DMS79 treated with DMSO at 0.1 percent for 48 hours (cell line): Measurements from ENCODE around the gene SRRD.

Source experiments
- DNase-seq: peaks from one replicate; lab custom pipeline; 2025; lab: John Stamatoyannopoulos, UW

SRRD gene

DNA sequence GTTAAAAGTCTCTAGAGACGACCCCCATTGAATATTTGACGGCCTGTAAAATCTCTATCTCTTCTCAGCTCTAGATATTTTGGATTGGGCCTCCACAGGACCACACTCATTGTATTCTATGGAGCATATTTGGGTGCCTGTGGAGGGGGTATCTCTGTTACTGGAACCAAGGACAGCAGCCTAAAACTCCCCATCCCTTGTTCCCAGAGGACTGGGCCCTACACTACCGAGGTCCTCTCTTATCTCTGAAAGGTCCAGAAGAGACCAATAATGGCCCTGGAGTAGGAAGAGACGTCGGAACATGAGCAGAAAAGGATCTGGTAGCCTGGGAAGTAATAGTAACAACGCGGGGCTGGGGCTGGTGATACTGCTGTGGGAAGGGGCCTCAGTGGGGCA is 636 bp upstream of the SRRD start:
- DNase-seq = no peak

DNA sequence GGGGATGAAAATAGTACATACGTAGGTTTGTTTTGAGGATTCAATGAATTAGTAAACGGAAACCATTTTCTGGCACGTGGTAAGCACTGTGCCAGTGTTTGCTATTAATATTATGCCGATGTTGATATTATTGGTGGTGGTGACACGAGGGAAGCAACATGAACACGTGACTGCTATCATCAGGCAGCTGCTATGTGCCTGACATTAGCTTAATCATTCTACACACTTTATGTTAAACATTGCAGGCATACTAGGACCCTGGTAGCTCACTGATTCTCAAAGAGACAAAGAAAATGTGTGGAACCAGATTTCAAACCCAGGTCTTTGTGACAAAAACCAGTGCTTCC is 656 bp downstream of the SRRD start:
- DNase-seq = no peak

DNA sequence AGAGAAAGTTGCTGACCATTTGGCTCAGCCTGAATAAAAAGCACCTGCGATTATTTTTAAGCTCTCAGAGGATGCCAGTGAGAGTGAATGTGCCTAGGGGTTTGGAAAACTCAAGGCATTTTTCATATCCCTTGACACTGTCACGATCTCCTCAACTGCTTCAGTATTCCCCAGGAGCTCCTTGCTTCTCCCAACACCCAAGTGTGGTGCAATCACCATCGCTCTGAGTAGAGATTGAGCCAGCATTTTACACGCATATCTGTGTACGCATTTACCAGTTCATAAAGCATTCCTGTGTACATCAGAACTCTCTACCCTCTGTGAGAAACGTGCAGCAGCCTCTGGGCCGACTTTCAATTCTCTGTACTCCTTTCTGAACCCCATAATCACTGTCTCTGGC is 1.3 kb downstream of the SRRD start:
- DNase-seq = no peak

DNA sequence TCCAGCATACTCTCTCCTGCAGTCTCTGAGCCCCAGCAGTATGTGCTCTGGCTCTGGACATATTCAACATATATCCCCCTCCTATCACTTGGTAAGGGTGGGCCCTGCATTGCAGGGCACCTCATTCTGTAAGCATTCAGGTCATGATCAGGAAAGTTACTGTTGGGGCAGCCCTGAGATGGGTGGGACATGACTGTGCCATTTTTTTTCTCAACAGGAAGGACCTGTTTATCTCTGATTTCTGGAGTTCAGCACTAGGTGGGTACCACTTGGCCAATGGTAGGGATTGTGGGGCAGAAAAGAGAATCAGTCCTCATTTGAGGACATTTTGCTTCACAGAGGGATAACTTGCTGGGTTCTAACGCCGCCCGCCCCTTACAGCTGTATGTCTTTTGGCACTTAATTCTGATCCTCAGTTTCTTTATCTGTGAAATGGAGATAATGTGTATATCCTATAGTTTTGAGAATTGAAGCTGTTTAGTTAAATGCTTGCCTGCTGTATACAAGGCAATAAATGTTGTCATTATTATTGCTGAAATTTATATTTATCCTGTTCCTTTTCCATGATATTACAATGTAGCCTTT is 2.2 kb downstream of the SRRD start:
- no peak for DNase-seq

DNA sequence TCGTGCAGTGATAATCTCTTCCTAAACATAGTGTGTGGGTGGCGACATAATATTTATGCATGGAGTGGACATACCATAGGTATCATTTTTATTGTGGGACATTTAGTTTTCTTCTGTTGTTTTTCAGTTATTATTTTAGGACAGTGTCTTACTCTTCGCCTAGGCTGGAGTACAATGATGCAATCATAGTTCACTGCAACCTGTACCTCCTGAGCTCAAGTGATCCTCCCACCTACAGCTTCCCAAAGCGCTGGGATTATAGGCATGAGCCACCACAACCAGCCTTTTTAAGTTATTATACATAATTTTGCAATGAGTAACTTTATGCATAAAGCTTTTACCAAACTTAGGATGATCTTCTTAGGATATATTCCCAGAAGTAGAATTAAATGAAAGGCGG is 2.7 kb downstream of the SRRD start:
- no peak for DNase-seq

DNA sequence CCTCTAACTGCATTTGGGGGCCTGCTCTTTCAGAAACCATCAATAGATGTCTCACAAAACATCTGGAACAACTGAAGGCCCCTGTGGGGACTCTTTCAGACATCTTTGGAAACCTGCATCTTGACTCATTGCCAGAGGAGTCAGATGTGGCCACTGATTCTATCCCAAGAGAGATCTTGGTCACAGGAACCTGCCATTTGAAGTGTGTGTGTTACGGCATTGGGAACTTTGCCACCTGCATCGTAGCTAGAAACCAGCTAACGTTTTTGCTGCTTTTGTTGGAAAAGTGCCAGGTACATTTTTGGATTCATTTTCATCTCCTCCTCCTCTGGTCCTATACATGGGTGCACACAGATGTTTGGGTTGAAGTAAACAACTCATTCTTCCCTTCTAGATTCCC is 4.3 kb downstream of the SRRD start:
- peak; percentile 78 for DNase-seq

DNA sequence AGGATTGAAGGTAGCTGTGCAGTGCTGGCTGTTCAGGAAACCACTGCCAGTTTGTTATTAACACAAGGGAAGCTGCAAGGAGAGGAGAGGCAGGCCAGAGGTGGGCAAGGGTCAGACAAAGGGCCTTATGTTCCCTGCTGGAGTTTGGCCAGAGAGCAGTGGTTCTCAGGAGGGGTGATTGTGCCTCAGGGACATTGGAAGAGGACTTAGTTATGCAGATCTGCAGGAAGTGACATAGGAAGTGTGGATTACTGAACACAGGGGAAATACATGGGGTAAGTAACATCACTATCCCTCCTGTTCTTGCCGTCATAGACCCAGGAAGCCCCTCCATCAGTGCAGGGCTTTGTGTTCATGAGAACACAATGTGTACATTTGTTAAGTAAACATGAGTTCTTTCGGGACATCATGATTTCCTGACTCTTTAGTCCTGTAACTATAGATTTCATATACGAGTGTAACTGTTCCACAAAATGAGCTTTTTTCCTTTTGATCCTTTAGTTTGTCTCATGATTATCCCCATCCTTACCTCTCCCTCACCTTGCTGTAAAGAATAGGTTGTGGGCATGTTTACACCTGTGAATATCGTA is 5.9 kb downstream of the SRRD start:
- no peak for DNase-seq

DNA sequence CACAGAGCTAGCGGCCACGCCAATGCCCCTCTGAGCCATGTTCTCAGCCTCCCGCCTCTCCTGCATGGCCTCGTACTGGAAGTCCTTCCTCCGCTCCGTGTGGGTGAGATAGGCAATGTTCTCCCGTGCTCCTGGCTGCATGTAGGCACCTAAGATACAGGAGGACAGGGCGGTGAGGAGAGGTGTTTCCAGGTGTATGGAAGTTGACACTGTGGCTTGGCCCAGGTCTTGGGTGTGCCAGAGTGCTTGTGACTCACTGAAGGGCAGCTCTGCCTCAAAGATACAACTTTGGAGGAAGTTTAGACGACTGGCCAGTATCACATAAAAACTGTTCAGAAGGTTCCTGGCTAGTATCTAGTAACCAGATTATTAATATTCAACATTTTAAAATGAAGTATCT is 8.5 kb downstream of the SRRD start:
- no peak for DNase-seq

DNA sequence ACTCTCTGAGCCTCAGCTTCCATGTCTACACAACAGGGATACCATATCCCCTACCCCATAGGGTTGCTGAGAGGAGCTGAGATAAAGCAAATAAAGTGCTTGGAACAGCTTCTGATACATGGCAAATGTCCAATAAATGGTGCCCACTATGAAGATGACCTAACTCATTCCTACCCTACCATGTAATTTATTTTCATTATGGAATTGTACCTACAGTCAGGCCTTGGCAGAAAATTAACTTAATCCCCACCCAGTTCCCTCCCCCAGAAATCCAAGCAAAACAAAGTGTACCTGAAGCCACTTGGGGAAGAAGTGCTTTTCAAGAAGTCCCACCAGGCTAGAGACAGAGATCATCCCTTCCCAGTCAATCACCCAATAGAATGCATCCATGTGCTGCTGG is 10.8 kb downstream of the SRRD start:
- peak; percentile 65 for DNase-seq

DNA sequence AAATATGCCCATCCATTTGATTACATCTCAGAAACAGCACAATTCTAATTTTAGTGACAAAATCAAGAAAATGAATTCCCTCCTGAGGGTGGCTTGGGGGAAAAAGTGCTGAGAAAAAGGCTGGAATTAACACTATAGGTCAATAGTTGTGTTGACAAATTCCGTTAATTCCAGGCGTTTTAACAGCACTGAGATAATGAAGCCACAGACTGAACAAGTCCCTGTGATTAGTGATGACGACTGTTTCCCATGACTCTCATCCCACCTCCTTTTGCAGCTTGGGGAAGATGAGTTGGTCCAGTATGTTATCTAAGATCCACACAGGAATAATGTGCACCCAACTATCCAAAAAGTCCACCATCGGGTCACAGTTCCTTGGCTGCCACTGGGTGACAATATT is 12.8 kb downstream of the SRRD start:
- DNase-seq = no peak

DNA sequence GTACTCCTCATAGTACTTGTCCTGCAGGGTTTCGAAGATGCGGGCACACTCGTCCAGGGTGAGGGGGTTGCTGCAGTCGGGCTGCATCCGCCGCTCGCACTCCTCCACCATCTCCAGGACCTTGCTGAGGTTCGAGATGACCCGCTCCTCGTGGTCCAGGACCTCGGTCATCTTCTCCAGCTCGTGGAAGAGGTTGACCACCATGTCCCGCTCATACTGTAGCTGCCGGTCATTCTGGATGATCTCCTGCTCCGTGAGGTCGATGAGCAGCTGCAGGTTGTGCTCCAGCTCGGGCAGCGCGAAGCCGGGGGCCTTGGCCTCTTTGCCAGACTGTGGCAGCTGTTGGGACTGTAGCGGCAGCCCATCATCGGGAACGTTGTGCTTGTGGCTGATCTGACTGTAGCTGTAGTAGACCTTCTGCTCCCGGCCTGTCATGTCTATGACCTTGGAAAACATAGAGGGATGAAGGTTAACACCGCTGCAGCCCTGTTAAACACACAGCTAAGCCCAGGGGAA is 15.6 kb downstream of the SRRD start:
- DNase-seq = no peak

DNA sequence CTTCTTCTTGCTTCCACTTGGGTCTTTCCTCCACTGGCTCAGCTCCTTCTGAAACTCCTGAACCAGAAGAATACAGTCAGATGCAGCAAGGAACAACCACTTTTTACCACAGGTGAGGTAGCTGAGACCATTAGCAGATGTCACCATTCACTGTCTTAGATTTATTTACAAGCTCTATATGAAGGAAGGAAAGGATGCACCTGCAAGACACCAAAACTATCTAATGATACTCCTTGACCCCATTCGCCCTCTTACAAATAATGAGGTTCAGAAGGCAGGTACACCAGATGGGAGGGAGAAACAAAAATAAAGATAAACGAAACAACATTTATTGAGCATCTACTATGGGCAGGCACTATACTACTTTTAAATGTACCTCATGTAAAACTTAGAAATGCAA is 18.3 kb downstream of the SRRD start:
- DNase-seq = no peak

DNA sequence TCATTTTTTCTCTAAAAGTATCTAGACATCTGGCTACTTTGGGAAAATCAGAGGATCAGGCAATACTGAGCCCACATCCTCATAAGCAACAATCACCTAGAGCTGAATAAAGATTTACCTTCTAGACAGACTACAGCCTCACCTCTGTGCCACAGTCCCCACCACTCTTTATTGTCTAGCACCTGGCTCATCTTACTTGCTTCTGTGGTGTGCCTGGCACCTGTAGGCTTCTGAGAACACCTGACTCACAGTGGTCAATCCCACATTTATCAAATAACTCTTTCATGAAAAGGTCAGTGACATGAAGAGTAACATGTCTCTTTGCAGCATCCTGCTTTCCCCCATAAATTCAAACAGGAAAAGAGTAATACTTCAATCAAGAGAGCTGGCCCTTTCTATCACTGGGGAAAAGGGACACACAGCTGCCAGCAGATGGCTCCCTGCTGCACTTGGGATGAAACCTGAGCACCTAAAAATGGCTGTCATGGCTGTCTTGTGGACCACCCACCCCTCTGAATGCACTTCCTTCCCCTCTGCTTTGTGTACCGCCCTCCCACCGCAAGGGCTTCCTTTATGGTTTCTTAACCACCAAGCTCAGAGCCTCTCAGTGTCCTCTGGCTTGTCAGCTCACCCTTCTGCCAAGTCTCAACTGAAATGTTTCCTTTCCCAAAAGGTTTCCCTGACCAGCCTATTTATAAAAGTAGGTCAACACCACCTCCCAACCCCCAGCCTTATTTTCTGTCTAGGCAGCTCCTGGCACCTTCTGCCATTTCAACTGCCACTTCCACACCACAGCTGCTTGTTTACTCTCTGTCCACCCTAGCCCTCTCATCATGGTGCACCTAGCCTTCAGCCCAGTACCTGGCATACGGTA is 19.2 kb downstream of the SRRD start:
- no peak for DNase-seq

DNA sequence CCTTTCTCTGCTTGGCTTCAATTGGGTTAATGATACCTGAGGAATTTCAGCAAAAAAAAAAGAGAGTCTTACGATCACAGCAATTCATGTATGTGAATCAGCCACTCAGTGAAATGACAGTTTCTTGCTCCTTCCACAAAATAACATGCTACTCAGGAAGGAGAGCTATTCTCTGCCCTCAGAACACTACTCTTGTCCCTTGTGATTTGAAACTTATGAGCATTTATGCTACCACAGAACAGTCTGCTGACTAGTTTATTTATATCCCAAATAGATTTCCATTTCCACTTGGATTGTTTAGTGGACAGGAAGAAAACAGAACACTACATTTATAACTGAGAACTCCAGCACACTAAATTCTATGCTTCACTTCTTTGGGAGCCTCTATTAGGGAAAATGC is 20.1 kb downstream of the SRRD start:
- DNase-seq = no peak

DNA sequence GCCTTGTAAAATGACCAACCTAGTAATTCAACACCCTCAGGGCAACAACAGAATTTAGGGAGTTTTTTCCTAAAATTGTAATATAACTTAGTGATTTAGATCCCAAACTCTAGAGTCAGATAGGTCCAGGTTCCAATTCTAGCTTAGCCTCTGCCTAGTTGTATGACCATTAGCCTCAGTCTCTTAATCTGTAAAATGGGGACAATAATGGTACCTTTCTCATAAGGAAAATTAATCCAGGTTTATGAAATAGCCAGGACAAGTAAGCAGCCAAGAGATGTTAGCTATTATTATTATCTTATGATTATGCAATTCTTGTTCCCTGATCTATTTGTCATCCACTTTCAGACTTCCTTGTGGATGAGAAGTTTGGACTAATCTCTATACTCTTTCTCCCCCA is 24.5 kb downstream of the SRRD start:
- DNase-seq = no peak

DNA sequence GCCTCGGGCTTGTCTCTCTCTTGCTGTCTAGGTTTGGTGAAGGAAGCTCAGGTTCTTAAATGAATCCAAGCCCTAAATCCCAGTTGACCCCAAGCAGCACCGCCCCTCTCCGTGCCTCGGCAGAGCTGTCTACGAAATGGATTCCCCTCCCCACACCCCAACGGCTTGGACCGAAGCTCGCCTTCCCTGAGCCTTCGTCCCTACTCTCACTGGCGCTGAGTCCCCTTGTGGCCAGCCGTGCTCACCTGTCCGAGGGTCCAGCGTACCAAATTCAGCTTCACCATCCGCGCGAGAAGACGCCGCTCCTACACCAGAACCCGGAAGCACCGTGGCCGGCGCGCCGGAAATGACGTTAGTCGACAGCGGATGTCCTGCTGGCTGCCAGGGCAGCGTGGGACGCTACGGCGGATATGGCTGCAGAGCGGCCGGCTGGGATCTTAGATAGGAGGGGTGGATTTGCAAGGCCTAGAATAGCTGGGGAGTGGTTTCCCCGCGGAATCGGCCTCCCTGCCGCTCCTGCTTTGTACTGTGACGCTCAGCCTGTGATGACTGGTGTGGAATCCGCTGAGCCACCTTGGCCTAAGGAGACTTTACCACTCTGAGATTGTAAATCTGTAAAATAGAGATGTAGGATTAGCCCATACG is 28.6 kb downstream of the SRRD start, which contains the start of gene TFIP11:
Gene TFIP11 (minus strand): TSS at position 325 of the 645 bp plus-strand sequence. CDS start 2,201 bp downstream, outside the sequence.
- peak; percentile 36 for DNase-seq

DNA sequence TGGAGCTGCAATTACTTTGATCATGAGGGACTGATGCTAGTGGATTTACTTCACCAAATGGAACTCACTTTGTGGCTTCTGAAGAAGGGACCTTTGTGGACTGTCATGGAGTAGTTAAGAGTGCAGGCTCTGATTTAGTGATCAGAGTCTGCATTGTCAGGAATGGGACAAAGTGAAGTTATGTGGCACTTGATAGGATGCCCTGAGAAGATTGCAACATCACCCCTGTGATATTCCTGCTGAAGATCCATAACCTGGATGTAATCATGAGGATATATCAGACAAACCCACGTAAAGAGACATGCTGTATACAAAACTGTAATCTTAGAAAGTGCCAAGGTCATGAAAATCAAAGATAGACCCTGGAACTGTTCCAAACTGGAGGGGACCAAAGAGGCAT is 30.2 kb downstream of the SRRD start:
- DNase-seq = no peak

DNA sequence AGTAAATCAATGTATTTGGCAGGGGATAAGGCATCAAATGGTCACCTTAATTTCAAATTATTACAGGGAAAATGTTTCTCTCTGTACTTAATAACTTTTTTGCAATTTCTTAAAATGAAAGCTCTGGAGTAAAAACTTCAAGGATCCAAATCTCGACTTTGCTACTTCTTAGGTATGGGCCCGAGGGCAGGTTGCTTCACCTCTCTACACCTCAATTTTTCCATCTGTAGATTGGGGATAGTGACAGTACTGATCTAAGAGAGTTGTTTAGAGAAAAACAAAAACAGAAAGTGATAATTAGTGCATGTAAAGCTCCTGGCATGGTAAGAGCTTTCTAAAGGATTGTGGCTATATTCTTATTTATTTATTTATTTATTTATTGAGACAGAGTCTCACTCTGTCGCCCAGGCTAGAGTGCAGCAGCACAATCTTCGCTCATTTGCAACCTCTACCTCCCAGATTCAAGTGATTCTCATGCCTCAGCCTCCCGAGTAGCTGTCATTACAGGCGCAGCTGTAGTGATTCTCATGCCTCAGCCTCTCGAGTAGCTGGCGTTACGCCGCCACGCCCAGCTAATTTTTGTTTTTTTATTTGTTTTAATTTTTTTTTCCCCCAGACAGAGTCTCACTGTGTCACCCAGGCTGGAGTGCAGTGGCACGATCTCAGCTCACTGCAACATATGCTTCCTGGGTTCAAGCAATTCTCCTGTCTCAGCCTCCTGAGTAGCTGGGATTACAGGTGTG is 30.9 kb downstream of the SRRD start:
- no peak for DNase-seq

DNA sequence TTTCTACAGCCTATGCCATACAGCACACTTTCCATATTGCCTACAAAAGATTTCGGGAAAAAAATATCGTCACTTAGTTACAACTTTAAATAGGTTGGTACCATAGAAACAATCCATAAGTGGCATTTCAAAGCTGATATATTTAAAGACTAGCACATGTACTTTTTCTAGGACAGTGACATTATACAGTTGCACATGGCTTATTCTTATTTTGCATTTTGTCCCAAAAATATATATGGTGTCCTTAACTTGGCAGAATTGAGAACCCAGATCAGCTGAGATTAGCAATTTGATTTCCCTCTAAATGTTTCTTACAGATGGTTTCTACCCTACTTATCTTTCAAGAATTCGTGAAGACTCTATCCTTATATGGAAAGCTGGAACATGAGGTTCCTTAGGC is 32.3 kb downstream of the SRRD start:
- no peak for DNase-seq

DNA sequence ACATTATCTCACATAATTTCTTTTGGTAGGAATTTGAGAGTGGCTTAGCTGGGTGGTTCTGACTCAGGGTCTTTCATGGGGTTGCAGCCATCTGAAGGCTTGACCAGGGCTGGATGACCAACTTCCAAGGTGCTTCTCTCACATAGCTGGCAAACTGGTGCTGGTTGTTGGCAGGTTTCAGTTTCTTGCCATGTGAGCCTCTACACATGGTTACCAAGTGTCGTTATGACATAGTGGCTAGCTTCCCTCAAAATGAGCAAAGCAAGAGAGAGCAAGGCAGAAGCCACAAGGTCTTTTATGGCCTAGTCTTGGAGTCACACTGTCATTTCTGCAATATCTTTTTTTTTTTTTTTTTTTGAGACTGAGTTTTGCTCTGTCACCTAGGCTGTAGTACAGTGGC is 32.8 kb downstream of the SRRD start:
- DNase-seq = no peak

DNA sequence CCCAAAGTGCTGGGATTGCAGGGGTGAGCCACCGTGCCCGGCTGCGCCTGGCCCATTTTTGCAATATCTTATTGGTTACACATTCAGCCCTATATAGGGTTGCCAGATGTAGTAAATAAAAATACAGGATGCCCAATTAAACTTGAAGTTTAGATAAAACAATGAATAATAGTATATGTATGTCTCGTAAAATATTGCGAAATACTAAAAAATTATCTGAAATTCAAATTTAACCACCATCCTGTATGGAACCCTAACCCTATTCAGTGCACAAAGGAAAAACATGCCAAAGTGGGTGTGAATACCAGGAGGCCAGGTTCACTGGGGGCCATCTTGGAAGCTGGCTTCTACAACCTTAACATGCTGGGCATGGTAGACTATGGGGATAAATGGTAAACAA is 33.8 kb downstream of the SRRD start:
- DNase-seq = no peak

DNA sequence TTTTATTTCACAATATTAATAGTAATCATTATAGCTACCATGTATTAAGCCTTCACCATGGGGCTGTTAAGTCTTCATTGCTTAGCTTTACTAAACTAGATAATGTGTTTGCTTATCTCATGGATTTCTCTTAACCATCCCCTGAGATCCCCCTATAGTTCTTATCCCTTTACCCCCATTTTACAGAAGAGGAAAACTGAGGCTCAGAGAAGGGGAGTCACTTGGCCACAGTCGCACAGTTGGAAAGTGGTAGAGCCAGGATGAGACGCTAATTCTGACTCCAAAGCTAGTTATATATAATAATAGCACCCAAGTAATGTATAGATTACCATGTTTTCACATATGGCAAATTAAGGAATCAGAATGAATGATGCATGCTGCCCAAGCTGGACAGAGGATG is 38.3 kb downstream of the SRRD start:
- DNase-seq = no peak
